Neural progenitor cell (in vitro differentiated cells): ENCODE measurements around the gene H6PD. TPM values are rescaled to one million over a fixed set of nuclear protein-coding genes. Genes with fewer than 3 reads are reported as not detected.

ENCODE experiments used
- DNase-seq: peaks from one replicate; pipeline ENCODE4 v3.0.0-alpha.2; 2016; ENCODE audit warnings: low spot score
- H2AFZ ChIP-seq: fragments of 200-600 bp; sonication (generic); replicated peaks from 2 replicates; pipeline ENCODE4 v1.6.1; 2016; ENCODE audit warnings: antibody characterized with exemption
- H3F3A ChIP-seq: fragments of 200-600 bp; sonication (generic); 2 replicates; pipeline ENCODE4 v1.6.1; 2016; ENCODE audit warnings: antibody characterized with exemption, low read depth
- H3K27ac ChIP-seq: fragments of 200-600 bp; sonication (generic); 2 replicates; pipeline ENCODE4 v1.5.1; 2016; ENCODE audit warnings: mild to moderate bottlenecking
- H3K27me3 ChIP-seq: fragments of 200-600 bp; sonication (generic); 2 replicates; pipeline ENCODE4 v1.6.1; 2016; ENCODE audit warnings: mild to moderate bottlenecking, moderate library complexity
- H3K36me3 ChIP-seq: fragments of 200-600 bp; sonication (generic); 2 replicates; pipeline ENCODE4 v1.5.1; 2016
- H3K4me1 ChIP-seq: fragments of 200-600 bp; sonication (generic); 2 replicates; pipeline ENCODE4 v1.6.1; 2016; ENCODE audit warnings: mixed run types
- H3K4me2 ChIP-seq: fragments of 200-600 bp; sonication (generic); 2 replicates; pipeline ENCODE4 v1.6.1; 2016
- H3K4me3 ChIP-seq: fragments of 200-600 bp; sonication (generic); 2 replicates; pipeline ENCODE4 v1.5.1; 2016
- H3K79me2 ChIP-seq: fragments of 200-600 bp; sonication (generic); 2 replicates; pipeline ENCODE4 v1.6.1; 2016; ENCODE audit warnings: low read depth
- H3K9ac ChIP-seq: fragments of 200-600 bp; sonication (generic); 2 replicates; pipeline ENCODE4 v1.6.1; 2016
- H3K9me3 ChIP-seq: fragments of 200-600 bp; sonication (generic); 2 replicates; pipeline ENCODE4 v1.5.1; 2016; ENCODE audit warnings: low read depth
- H4K20me1 ChIP-seq: fragments of 200-600 bp; sonication (generic); 2 replicates; pipeline ENCODE4 v1.6.1; 2016; ENCODE audit warnings: low read depth
- H3K27ac Mint-ChIP-seq: 3 replicates; pipeline ENCODE4 v1.8.0; 2021; ENCODE audit warnings: mixed read lengths
- H3K27me3 Mint-ChIP-seq: 2 replicates; pipeline ENCODE4 v1.8.0; 2022; ENCODE audit warnings: low read depth, mild to moderate bottlenecking, inconsistent platforms, moderate library complexity, mixed read lengths; ENCODE audit not compliant: insufficient read depth
- H3K36me3 Mint-ChIP-seq: 3 replicates; pipeline ENCODE4 v1.8.0; 2021; ENCODE audit warnings: mixed read lengths
- H3K4me1 Mint-ChIP-seq: 3 replicates; pipeline ENCODE4 v1.8.0; 2021; ENCODE audit warnings: mixed read lengths
- H3K4me3 Mint-ChIP-seq: 3 replicates; pipeline ENCODE4 v1.8.0; 2021; ENCODE audit warnings: mild to moderate bottlenecking, moderate library complexity, mixed read lengths
- H3K9me3 Mint-ChIP-seq: 3 replicates; pipeline ENCODE4 v1.8.0; 2020; ENCODE audit warnings: mixed read lengths
- EZH2 ChIP-seq: fragments of 200-600 bp; sonication (generic); IDR thresholded peaks from 2 replicates; pipeline ENCODE4 v1.6.1; 2017; ENCODE audit warnings: antibody characterized with exemption, mild to moderate bottlenecking, moderate library complexity
- EZH2phosphoT487 ChIP-seq: fragments of 200-600 bp; sonication (generic); IDR thresholded peaks from 2 replicates; pipeline ENCODE4 v1.6.1; 2017; ENCODE audit warnings: antibody characterized with exemption
- total RNA-seq: library from RNA; depleted of rRNA; stranded (reverse); fragments of >200 nt; gene quantifications from 2 replicates; pipeline ENCODE4 v1.2.3, GENCODE V29; 2015; ENCODE audit warnings: low replicate concordance
- TF ChIP-seq, protein P1 (sequence below): fragments of 200-600 bp; sonication (generic); IDR thresholded peaks from 2 replicates; pipeline ENCODE4 v1.5.1; 2017; ENCODE audit warnings: antibody characterized with exemption, mild to moderate bottlenecking

H6PD gene
- total RNA-seq, 1 donor from 2014 or later, result 6.0 TPM

DNA sequence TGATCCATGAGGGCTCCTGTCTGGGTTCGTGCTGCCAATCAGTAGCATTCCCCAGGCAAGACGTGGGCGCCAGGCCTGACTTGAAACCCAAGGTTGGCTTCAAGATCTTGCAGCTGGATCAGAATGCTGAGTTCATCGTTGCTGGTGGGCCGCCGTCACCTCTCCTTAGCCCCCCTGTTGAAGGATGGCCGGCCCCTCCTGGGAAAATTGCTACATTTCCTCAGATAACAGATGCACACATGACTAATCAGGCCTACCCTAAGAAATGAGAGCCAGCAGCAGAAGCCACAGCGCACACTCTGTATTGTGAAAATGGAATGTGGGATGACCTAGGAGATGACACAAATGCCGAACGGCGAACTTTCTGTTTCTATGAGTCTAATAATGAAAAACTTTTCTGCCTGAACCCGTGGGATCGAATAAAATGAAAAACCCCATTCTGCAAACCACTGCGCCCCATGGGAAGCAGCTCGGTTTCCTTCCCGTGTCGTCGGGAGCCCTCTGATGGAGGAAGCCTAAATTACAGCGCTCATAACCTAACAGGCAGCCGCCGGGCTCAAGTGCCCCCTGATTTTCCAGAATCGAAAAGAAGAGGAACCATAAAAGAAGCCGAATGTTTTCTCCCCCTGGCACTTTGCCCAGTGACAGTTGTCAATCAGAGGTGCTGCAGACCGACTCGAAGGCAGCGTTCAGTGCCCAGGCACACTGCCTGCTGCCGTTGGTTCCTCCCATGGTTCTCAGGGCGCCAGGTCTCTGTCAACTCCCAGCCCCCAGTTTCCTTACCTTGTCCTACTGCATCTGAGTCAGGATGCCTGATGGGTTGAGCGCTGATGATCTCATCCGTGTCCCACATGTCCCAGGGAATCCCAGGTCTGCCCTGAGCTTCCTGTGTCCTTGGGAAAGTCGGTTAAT, 38.2 kb upstream of the H6PD start:
- H3K4me3 Mint-ChIP-seq, result no peak overlapping the region
- peaks cover 50% of the 10 kb centered on the region for H3K27me3 ChIP-seq
- H3K4me2 ChIP-seq, result no peak overlapping the region
- no peaks in the 10 kb centered on the region for H3K79me2 ChIP-seq
- peaks cover 37% of the 10 kb centered on the region for H3K4me1 Mint-ChIP-seq
- H3K9me3 ChIP-seq, result no peaks in the 10 kb centered on the region
- TF ChIP-seq, protein P1, sequence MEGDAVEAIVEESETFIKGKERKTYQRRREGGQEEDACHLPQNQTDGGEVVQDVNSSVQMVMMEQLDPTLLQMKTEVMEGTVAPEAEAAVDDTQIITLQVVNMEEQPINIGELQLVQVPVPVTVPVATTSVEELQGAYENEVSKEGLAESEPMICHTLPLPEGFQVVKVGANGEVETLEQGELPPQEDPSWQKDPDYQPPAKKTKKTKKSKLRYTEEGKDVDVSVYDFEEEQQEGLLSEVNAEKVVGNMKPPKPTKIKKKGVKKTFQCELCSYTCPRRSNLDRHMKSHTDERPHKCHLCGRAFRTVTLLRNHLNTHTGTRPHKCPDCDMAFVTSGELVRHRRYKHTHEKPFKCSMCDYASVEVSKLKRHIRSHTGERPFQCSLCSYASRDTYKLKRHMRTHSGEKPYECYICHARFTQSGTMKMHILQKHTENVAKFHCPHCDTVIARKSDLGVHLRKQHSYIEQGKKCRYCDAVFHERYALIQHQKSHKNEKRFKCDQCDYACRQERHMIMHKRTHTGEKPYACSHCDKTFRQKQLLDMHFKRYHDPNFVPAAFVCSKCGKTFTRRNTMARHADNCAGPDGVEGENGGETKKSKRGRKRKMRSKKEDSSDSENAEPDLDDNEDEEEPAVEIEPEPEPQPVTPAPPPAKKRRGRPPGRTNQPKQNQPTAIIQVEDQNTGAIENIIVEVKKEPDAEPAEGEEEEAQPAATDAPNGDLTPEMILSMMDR, result peak; percentile 74
- TF ChIP-seq EZH2phosphoT487, result no peak
- no peaks in the 10 kb centered on the region for H3K36me3 Mint-ChIP-seq
- H2AFZ ChIP-seq, result no peak overlapping the region
- no peak overlapping the region for H3K9ac ChIP-seq
- peak; percentile 77 for DNase-seq
- peaks cover 15% of the 10 kb centered on the region for H3F3A ChIP-seq
- H4K20me1 ChIP-seq, result peaks cover 14% of the 10 kb centered on the region
- no peak overlapping the region for H3K4me3 ChIP-seq
- H3K9me3 Mint-ChIP-seq, result no peaks in the 10 kb centered on the region
- H3K27ac ChIP-seq, result no peak overlapping the region
- no peaks in the 10 kb centered on the region for H3K36me3 ChIP-seq
- peak overlapping the region; percentile 30 for H3K27ac Mint-ChIP-seq
- H3K27me3 Mint-ChIP-seq, result peaks cover 53% of the 10 kb centered on the region
- H3K4me1 ChIP-seq, result peaks cover 16% of the 10 kb centered on the region

DNA sequence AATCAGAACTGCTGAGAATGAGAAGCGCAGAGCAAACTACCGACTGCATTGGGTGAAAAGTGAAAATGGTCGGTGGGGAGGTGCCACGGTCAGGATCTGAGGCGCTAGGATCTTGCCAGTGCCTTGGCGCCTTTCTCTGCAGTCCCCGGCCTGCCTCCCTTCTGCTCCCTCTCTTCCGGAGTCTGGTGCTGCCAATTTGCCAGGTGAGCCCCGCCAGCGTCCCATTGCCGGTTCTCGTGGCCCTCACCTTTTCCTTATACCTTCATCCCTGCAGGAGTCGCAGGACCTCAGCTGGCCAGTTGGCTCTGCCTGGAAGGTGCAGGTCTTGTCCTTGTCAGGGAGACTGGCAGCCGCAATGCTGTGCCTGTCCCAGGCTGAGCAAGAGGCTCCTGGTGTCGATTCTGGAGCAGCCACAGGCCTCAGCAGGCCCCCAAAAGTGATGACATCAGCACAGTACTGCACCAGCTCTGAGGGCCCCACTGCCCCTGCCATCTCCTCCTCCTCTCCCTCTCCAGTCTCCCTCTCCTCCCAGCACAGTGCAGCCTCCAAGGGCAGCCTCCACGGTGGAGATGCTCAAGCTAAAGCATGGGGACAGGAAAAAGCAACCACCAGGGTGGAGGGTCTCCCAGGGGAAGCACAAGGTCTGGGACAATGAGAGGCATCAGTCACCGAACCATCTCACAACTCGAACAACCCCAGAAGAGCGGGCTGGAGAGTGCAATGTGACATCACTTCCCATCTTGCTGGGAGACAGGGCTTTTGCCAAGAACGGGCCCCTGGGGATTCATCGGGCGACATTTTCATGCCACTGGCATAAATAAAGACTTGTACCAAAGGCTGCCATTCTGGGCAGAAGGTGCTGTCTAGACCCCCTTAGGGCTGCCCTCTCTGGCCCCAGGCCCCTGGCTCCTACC, 37.1 kb upstream of the H6PD start:
- no peak for DNase-seq
- peaks cover 55% of the 10 kb centered on the region for H3K27me3 Mint-ChIP-seq
- H3K4me3 Mint-ChIP-seq, result no peak overlapping the region
- no peak overlapping the region for H3K4me2 ChIP-seq
- peaks cover 22% of the 10 kb centered on the region for H3F3A ChIP-seq
- no peaks in the 10 kb centered on the region for H3K36me3 Mint-ChIP-seq
- TF ChIP-seq EZH2phosphoT487 (peak; percentile 4), EZH2 (no peak)
- TF ChIP-seq, protein P1, result no peak
- no peak overlapping the region for H3K27ac ChIP-seq
- no peak overlapping the region for H3K9ac ChIP-seq
- H3K27ac Mint-ChIP-seq, result no peak overlapping the region
- no peaks in the 10 kb centered on the region for H3K79me2 ChIP-seq
- peaks cover 14% of the 10 kb centered on the region for H4K20me1 ChIP-seq
- H3K4me3 ChIP-seq, result no peak overlapping the region
- H3K4me1 ChIP-seq, result peaks cover 20% of the 10 kb centered on the region
- peaks cover 60% of the 10 kb centered on the region for H3K27me3 ChIP-seq
- no peaks in the 10 kb centered on the region for H3K9me3 ChIP-seq
- H3K36me3 ChIP-seq, result no peaks in the 10 kb centered on the region
- H3K4me1 Mint-ChIP-seq, result peaks cover 43% of the 10 kb centered on the region
- no peaks in the 10 kb centered on the region for H3K9me3 Mint-ChIP-seq
- no peak overlapping the region for H2AFZ ChIP-seq

DNA sequence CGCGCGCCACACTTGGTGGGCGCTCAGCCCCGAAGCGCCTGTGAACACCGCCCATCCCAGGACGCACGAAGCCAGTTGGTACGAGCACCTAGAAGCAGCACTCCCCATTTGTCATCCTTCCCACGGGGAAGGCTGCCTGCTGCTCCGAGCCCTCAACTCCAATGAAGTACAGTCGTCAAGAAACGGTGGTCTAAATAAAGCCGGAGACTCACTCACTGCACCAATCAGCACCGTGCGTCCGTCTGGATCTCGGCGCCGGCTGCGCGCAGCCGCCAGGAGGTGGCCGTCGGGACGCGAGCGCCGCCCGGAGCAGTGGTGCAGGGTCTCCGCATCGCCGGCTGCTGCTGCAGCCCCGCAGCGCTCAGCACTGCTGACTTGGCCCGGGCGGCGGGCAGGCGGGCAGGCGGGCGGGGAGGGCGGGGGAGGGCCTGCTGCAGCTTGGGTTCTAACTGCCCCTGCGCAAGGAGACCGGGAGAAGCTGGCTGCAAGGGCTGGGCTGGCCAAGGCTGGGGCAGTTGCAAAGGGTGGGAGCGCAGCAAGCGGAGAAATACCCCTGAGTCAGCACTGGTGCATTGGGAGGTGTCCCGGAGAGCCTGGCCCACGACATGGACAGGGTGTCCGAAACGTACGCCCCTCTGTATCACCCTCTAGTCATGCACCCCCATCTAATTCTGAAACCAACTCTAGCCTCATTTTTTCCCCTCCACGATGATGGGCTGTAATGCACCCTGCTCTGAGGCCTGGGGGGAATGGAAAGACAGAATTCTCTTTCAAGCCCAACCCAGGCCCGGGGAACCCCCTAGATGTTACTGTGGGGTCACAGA, 35.8 kb upstream of the H6PD start:
- H3K4me1 Mint-ChIP-seq, result peaks cover 46% of the 10 kb centered on the region
- TF ChIP-seq, protein P1, result peak; percentile 48
- peak; percentile 67 for TF ChIP-seq EZH2
- peak; percentile 56 for TF ChIP-seq EZH2phosphoT487

More for the DNA sequence above, 35.8 kb upstream of the H6PD start:
- Histone ChIP-seq H4K20me1 (peaks cover 14% of the 10 kb centered on the region), H3F3A (peaks cover 29% of the 10 kb centered on the region), H3K27me3 (peaks cover 73% of the 10 kb centered on the region), H2AFZ (peak overlapping the region; percentile 75), H3K4me3 (peak overlapping the region; percentile 42), H3K79me2 (no peaks in the 10 kb centered on the region), H3K4me1 (peaks cover 27% of the 10 kb centered on the region), H3K36me3 (no peaks in the 10 kb centered on the region), H3K4me2 (peak overlapping the region; percentile 81), H3K9me3 (no peaks in the 10 kb centered on the region), H3K27ac (no peak overlapping the region), H3K9ac (no peak overlapping the region)
- Mint-ChIP-seq H3K36me3 (no peaks in the 10 kb centered on the region), H3K4me3 (peak overlapping the region; percentile 75), H3K9me3 (no peaks in the 10 kb centered on the region), H3K27ac (no peak overlapping the region), H3K27me3 (peaks cover 68% of the 10 kb centered on the region)
- DNase-seq, result peak; percentile 91
